NB4 (cell line): ENCODE results near the gene MGAT3.

Experiments
- CTCF ChIP-seq: IDR thresholded peaks from one replicate; pipeline ENCODE4 v1.5.1; 2012; ENCODE audit warnings: low read depth, low read length
- POLR2A ChIP-seq: IDR thresholded peaks from 2 replicates; pipeline ENCODE4 v1.6.1; 2011; ENCODE audit warnings: mild to moderate bottlenecking; ENCODE audit not compliant: insufficient read length; ENCODE audit errors: extremely low read depth
- TF ChIP-seq, protein P1 (sequence below): IDR thresholded peaks from 2 replicates; pipeline ENCODE4 v1.6.1; 2011; ENCODE audit warnings: low read depth, low read length

- TF ChIP-seq, protein P1, sequence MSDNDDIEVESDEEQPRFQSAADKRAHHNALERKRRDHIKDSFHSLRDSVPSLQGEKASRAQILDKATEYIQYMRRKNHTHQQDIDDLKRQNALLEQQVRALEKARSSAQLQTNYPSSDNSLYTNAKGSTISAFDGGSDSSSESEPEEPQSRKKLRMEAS: no peak
- TF ChIP-seq CTCF (no peak), POLR2A (no peak)
These were observed 32.8 kb upstream of the MGAT3 start for GRCh38 chr22:39423976-39424375.
